Left kidney (tissue), 2 donors: Measurements from ENCODE around the gene SCAMP4. TPM values are rescaled to one million over a fixed set of nuclear protein-coding genes. Genes with fewer than 3 reads are reported as not detected.
A peak's percentile ranks its signal among the peaks of the same experiment; 100 is the strongest.
"Not testable (repeated sequence)": the region's sequence is repeated elsewhere in the genome, so short reads cannot be mapped to it uniquely, and the experiment has no call there.

Experiments used
- DNase-seq: peaks from one replicate; pipeline ENCODE4 v3.0.0-alpha.2; 2013
- polyA plus RNA-seq: library from polyadenylated mRNA; unstranded; fragments of 120-200 nt; gene quantifications from one replicate; pipeline ENCODE4 v1.2.1, GENCODE V29; 2013; ENCODE audit not compliant: insufficient read length

The SCAMP4 gene
- polyA plus RNA-seq, 1 donor: 67.5 TPM

GRCh38 chr19:1864480-1865171 lies 40.6 kb upstream of the SCAMP4 start:
- no peak for DNase-seq

GRCh38 chr19:1865172-1866010 lies 39.8 kb upstream of the SCAMP4 start:
- no peak for DNase-seq

DNA sequence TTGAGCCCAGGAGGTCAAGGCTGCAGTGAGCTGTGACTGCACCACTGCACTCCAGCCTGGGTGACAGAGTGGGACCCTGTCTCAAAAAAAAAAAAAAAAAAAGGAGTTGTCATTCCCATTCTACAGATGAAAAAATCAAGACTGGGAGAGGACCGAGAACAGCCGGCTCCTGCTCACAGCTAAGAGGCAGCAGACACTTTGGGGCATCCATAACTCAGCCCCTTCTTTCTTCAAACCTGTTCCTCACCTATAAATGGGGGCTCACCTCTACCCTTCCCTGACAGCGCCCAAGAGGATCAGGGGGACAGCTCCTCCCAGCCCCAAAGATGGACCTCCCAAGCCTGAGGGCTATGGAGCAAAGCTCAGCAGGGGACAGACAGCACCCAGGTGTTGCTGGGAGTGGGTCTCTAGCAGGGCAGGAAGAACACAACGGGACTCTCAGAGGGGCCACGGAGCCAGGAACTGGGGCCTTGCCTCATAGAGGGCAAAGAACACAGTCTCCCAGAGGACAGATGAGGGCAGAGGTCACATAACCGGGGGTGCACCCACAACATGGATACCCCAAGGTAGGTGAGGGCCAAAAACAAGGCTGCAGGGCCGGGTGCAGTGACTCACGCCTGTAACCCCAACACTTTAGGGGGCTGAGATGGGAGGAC lies 38.4 kb upstream of the SCAMP4 start:
- DNase-seq: no peak

- DNase-seq: no peak
Measured at GRCh38 chr19:1867349-1867724, 37.9 kb upstream of the SCAMP4 start.

DNA sequence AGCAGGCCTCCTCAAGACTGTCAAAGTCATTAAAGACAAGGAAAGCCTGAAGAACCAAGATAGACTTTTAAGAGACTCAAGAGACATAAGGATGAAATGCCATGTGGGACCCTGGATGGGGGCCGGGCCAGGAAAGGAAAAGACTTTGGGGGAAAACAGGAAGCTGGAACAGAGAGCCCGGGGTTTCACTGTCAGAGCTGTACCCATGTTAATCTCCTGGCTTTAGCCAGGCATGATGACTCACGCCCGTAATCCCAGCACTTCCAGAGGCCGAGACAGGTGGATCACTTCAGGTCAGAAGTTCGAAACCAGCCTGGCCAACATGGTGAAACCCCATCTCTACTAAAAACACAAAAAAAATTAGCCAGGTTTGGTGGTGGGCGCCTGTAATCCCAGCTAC lies 36.2 kb upstream of the SCAMP4 start:
- no peak for DNase-seq

DNA sequence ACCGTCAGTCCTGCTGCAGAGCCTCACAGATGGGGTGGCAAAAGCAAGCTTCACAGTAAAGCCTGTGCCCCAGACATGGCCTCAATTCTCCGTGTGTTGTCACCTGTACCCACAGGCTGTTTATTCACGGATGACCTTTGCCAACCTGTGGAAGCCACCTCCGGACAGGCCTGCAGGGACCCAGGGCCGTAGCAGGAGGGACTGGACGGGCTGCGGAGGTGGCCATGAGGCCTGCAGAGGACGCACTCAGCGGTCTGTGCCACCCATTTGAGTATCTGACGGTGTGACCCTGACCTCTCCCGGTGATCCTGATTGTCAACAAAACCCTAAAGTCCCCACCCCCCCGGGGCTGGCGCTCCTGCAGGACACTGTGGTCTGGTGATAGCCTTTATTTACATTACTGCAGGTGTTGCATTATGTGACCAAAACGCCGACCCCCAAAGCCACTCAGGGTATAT lies 34.0 kb upstream of the SCAMP4 start:
- no peak for DNase-seq

- DNase-seq: no peak
Measured at GRCh38 chr19:1871630-1872029, 33.6 kb upstream of the SCAMP4 start.

DNA sequence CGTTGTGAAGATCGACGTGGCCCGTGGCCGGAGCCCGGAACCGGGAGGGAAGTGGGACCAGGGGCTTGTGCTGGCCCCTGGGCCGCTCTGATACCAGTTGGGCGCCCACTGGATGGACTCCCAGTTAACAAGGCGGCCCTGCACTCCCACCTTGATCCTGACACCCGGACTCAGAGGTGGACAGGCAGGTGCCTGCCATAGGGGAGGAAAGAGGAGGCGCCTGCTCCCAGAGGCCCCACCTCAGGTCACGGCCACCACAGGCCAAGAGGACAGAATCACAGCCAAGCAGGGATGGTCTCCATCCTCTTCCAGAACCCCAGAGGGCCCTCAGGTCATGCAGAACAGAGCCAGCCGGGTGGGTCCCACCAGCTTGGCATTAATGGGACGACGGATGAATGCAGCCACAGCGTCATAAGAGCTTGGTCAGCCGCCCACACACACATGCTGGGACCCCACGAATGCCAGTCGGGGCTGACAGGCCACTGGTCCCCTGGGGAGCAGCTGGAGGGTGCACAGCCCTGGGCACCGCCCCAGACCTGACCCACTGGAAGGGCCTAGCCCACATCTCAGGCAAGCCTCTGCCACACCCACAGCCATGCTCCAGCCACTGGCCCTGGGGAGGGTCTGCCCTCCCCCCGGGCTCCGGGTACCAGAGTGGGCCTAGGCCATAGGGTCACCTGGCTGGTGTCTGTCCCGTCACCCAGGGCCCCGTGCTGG lies 32.2 kb upstream of the SCAMP4 start:
- no peak for DNase-seq

- no peak for DNase-seq
Measured at GRCh38 chr19:1873524-1874473, 31.4 kb upstream of the SCAMP4 start.

DNA sequence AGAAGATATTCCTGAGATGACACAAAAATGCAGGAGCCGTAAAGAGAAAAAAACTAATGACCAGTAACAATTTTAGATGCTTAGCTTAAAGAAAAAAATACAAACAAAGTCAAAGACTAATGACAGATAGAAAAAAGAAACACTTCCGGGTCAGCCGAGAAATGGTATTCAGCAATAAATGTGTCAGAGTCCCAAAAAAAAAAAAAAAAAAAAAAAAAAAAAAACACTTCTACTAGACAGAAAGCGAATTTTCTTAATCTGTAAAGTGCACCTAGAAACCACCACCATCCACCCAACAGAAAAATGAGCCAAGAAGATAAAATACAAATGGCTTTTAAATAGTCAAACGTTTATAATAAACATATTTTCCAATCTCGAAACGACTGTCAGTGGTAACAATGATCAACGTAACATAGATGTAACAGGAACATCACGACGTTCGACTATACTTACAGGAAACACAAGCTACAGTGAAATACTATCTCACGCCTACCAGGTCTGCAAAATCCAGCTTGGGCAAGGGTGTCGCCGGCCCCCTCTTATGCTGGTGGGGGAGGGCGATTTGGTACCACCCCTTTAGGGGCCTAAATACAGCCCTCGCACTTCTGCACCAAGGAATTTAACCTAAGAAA lies 30.5 kb upstream of the SCAMP4 start:
- no peak for DNase-seq

DNA sequence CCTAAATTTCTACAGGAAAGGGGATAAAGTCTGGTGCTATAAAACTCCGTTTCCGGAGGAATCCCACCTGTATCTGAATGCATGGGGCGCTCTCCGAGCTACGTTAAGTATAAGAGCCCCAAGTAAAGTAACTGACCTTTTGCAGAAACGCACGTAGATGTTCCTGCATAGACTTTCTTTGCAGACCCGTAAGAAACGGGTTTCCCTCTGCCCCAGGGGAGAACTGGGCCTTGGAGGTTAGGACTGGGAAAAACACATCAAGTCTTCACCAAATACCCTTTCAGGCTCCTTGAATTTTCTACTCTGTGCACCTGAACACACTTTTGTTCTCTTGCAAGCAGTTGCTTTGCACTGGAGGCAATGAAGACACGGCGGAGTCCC lies 29.9 kb upstream of the SCAMP4 start:
- not testable (repeated sequence) for DNase-seq

- DNase-seq: peak; percentile 90
Measured at GRCh38 chr19:1875646-1876495, 29.3 kb upstream of the SCAMP4 start.

- DNase-seq: not testable (repeated sequence)
Measured at GRCh38 chr19:1876496-1877279, 28.5 kb upstream of the SCAMP4 start.

- DNase-seq: not testable (repeated sequence)
Measured at GRCh38 chr19:1877280-1877660, 27.9 kb upstream of the SCAMP4 start.

- DNase-seq: not testable (repeated sequence)
Measured at GRCh38 chr19:1878583-1878982, 26.6 kb upstream of the SCAMP4 start.

- not testable (repeated sequence) for DNase-seq
Measured at GRCh38 chr19:1879982-1880381, 25.2 kb upstream of the SCAMP4 start.

GRCh38 chr19:1880611-1881392 lies 24.4 kb upstream of the SCAMP4 start:
- no peak for DNase-seq
